SK-N-SH treated with all-trans-retinoic acid at 6 μM for 48 hours (cell line): ENCODE measurements around the gene SOD1.

Experiments
- ATAC-seq: fragments of 200-7000 bp; cut with Tn5 transposase; 3 replicates; pipeline ENCODE4 v1.9.1; 2020; ENCODE audit warnings: mild to moderate bottlenecking, moderate library complexity
- ARNTL ChIP-seq: fragments of 450-650 bp; formaldehyde crosslinking; IDR thresholded peaks from 2 replicates; pipeline ENCODE4 v1.5.0; 2020; ENCODE audit warnings: low read depth, mild to moderate bottlenecking, moderate library complexity, borderline replicate concordance
- BACH2 ChIP-seq: fragments of 250-450 bp; sonication (Bioruptor Pico); IDR thresholded peaks from 2 replicates; pipeline ENCODE4 v1.9.0; 2021; ENCODE audit warnings: mild to moderate bottlenecking, borderline replicate concordance
- CREB5 ChIP-seq: fragments of 250-450 bp; sonication (Bioruptor Pico); IDR thresholded peaks from 2 replicates; pipeline ENCODE4 v1.5.1; 2020; ENCODE audit warnings: low read depth, mild to moderate bottlenecking, moderate library complexity
- CSDC2 ChIP-seq: fragments of 250-450 bp; sonication (Bioruptor Pico); IDR thresholded peaks from 2 replicates; pipeline ENCODE4 v1.5.0; 2020; ENCODE audit warnings: mild to moderate bottlenecking, moderate library complexity
- CSRNP3 ChIP-seq: fragments of 250-450 bp; sonication (Bioruptor Pico); IDR thresholded peaks from 2 replicates; pipeline ENCODE4 v1.5.1; 2021; ENCODE audit warnings: mild to moderate bottlenecking, moderate library complexity
- ESRRG ChIP-seq: fragments of 250-450 bp; sonication (Bioruptor Pico); IDR thresholded peaks from 2 replicates; pipeline ENCODE4 v1.6.1; 2021; ENCODE audit warnings: mild to moderate bottlenecking
- ISL1 ChIP-seq: fragments of 250-450 bp; sonication (Bioruptor Pico); IDR thresholded peaks from 2 replicates; pipeline ENCODE4 v2.1.2; 2022; ENCODE audit warnings: mild to moderate bottlenecking, moderate library complexity
- OSR1 ChIP-seq: fragments of 250-450 bp; sonication (Bioruptor Pico); IDR thresholded peaks from 2 replicates; pipeline ENCODE4 v1.8.0; 2022; ENCODE audit warnings: moderate library complexity, mild to moderate bottlenecking, inconsistent platforms
- PATZ1 ChIP-seq: fragments of 250-450 bp; sonication (Bioruptor Pico); IDR thresholded peaks from 2 replicates; pipeline ENCODE4 v1.8.0; 2020; ENCODE audit warnings: mild to moderate bottlenecking, moderate library complexity, borderline replicate concordance
- POU6F1 ChIP-seq: fragments of 250-450 bp; sonication (Bioruptor Pico); IDR thresholded peaks from 2 replicates; pipeline ENCODE4 v1.8.0; 2021; ENCODE audit warnings: low read depth, mild to moderate bottlenecking, moderate library complexity, borderline replicate concordance
- PPARA ChIP-seq: fragments of 250-450 bp; sonication (Bioruptor Pico); IDR thresholded peaks from 2 replicates; pipeline ENCODE4 v1.5.0; 2020; ENCODE audit warnings: mild to moderate bottlenecking, borderline replicate concordance
- RARB ChIP-seq: fragments of 250-450 bp; sonication (Bioruptor Pico); IDR thresholded peaks from 2 replicates; pipeline ENCODE4 v1.8.0; 2021; ENCODE audit warnings: mild to moderate bottlenecking, moderate library complexity
- SNAI2 ChIP-seq: fragments of 250-450 bp; sonication (Bioruptor Pico); IDR thresholded peaks from 2 replicates; pipeline ENCODE4 v1.5.0; 2020; ENCODE audit warnings: mild to moderate bottlenecking, moderate library complexity
- TCF4 ChIP-seq: fragments of 250-450 bp; sonication (Bioruptor Pico); IDR thresholded peaks from 2 replicates; pipeline ENCODE4 v1.8.0; 2021; ENCODE audit warnings: mild to moderate bottlenecking, moderate library complexity, borderline replicate concordance
- TOX ChIP-seq: fragments of 250-450 bp; sonication (Bioruptor Pico); IDR thresholded peaks from 2 replicates; pipeline ENCODE4 v1.8.0; 2021; ENCODE audit warnings: mild to moderate bottlenecking, moderate library complexity, borderline replicate concordance
- ZC3H10 ChIP-seq: fragments of 250-450 bp; sonication (Bioruptor Pico); IDR thresholded peaks from 2 replicates; pipeline ENCODE4 v1.5.1; 2021; ENCODE audit warnings: mild to moderate bottlenecking, moderate library complexity
- ZFP30 ChIP-seq: fragments of 450-650 bp; formaldehyde crosslinking; IDR thresholded peaks from 2 replicates; pipeline ENCODE4 v1.5.0; 2022; ENCODE audit warnings: mild to moderate bottlenecking, moderate library complexity
- ZNF565 ChIP-seq: fragments of 450-650 bp; formaldehyde crosslinking; conservative IDR thresholded peaks from 2 replicates; pipeline ENCODE4 v1.5.0; 2020; ENCODE audit warnings: low read depth, mild to moderate bottlenecking, moderate library complexity
- ZNF70 ChIP-seq: fragments of 450-650 bp; formaldehyde crosslinking; IDR thresholded peaks from 2 replicates; pipeline ENCODE4 v1.5.0; 2020; ENCODE audit warnings: mild to moderate bottlenecking, moderate library complexity
- ZNF8 ChIP-seq: fragments of 450-650 bp; formaldehyde crosslinking; IDR thresholded peaks from 2 replicates; pipeline ENCODE4 v1.5.0; 2020; ENCODE audit warnings: mild to moderate bottlenecking, moderate library complexity

SOD1 gene

GRCh38 chr21:31711326-31711725, 51.8 kb downstream of the SOD1 start (continued):
- TF ChIP-seq SNAI2 (CRISPR knock-in tag) = no peak
- TF ChIP-seq, all 23 proteins: peak for 0

- TF ChIP-seq PPARA (CRISPR knock-in tag) (no peak), CSRNP3 (CRISPR knock-in tag) (no peak), ZNF8 (CRISPR knock-in tag) (no peak), ZNF565 (CRISPR knock-in tag) (no peak), POU6F1 (CRISPR knock-in tag) (no peak), ISL1 (CRISPR knock-in tag) (no peak), CREB5 (no peak), RARB (CRISPR knock-in tag) (no peak), OSR1 (CRISPR knock-in tag) (no peak), ESRRG (no peak), BACH2 (CRISPR knock-in tag) (no peak), TOX (CRISPR knock-in tag) (no peak)
- ATAC-seq = no peak
Observed at GRCh38 chr21:31711745-31712285, 52.3 kb downstream of the SOD1 start.

GRCh38 chr21:31713115-31713514, 53.6 kb downstream of the SOD1 start:
- ATAC-seq = no peak
- TF ChIP-seq ESRRG = no peak
- no peak for TF ChIP-seq RARB (CRISPR knock-in tag)
- no peak for TF ChIP-seq POU6F1 (CRISPR knock-in tag)
- TF ChIP-seq PATZ1 (CRISPR knock-in tag) = no peak
- no peak for TF ChIP-seq ARNTL (CRISPR knock-in tag)
- TF ChIP-seq, all 23 proteins: peak for 0

GRCh38 chr21:31713973-31714740, 54.7 kb downstream of the SOD1 start:
- peak; percentile 58 for ATAC-seq
- TF ChIP-seq ESRRG (no peak), ARNTL (CRISPR knock-in tag) (no peak), ISL1 (CRISPR knock-in tag) (no peak), PATZ1 (CRISPR knock-in tag) (no peak), CREB5 (no peak), ZFP30 (CRISPR knock-in tag) (no peak), RARB (CRISPR knock-in tag) (no peak), POU6F1 (CRISPR knock-in tag) (no peak), ZC3H10 (no peak), ZNF70 (CRISPR knock-in tag) (no peak), TCF4 (CRISPR knock-in tag) (no peak), OSR1 (CRISPR knock-in tag) (no peak), CSDC2 (CRISPR knock-in tag) (no peak), PPARA (CRISPR knock-in tag) (no peak), BACH2 (CRISPR knock-in tag) (no peak)
